Tibial nerve (tissue), 4 donors: ENCODE results near the gene CMTM8.

Experiments
- CTCF ChIP-seq, 5 experiments: fragments of 200-600 bp in 3 of 5; fragments of 450-650 bp in 2 of 5; sonication (generic) in 3 of 5; IDR thresholded peaks; one replicate each; pipeline ENCODE4 v1.5.1; 2016 to 2019; ENCODE audit warnings: antibody characterized with exemption in 5 of 5, mild to moderate bottlenecking in 3 of 5, moderate library complexity in 2 of 5
- EP300 ChIP-seq, 2 donors: sonication (generic); formaldehyde crosslinking; IDR thresholded peaks; one replicate each; pipeline ENCODE4 v1.6.1; 2017; ENCODE audit warnings: antibody characterized with exemption in 2 of 2, mild to moderate bottlenecking in 1 of 2

- no peak for TF ChIP-seq CTCF (IDR thresholded peaks at IDR 0.05)
- no peak for TF ChIP-seq EP300 (IDR thresholded peaks at IDR 0.05)
These were observed 64.3 kb downstream of the CMTM8 start for GRCh38 chr3:32302601-32303398.
